ENCODE data around the gene AURKB. TPM values are rescaled to one million over a fixed set of nuclear protein-coding genes. Genes with fewer than 3 reads are reported as not detected.
A peak's percentile ranks its signal among the peaks of the same experiment; 100 is the strongest.
"Not testable (repeated sequence)": the region's sequence is repeated elsewhere in the genome, so short reads cannot be mapped to it uniquely, and the experiment has no call there.

The AURKB gene
- total RNA-seq, 2 experiments from 2014 or later = 170 to 174 TPM

GRCh38 chr17:8254881-8255280 lies 44.5 kb upstream of the AURKB start:
- no peaks in the 10 kb centered on the region for H3K27me3 Mint-ChIP-seq
- H3K27ac Mint-ChIP-seq = no peak overlapping the region
- ATAC-seq = no peak
- H3K4me1 Mint-ChIP-seq (ENCODE audit: low read depth) = peaks cover 10% of the 10 kb centered on the region
- peaks cover 42% of the 10 kb centered on the region for H3K36me3 Mint-ChIP-seq (ENCODE audit: low read depth)
- no peak for DNase-seq
- no peak overlapping the region for H3K4me3 Mint-ChIP-seq
- ChIA-PET CTCF (no interaction called here), POLR2A (interaction anchor here (1.4 kb wide), 1 partner anchor 10 kb away, joined by 3 read pairs; no protein-coding TSS in a partner anchor)
- H3K9me3 Mint-ChIP-seq = no peaks in the 10 kb centered on the region
- intact Hi-C loops (cut with micrococcal nuclease) = loop anchor here (5.0 kb wide), 1 partner anchor 32 kb away; the partner anchor contains the start of gene RANGRF
- TF ChIP-seq CTCF (IDR thresholded peaks at IDR 0.05) = no peak

- no peak for DNase-seq
- ChIA-PET POLR2A (interaction anchor here (0.5 to 1.4 kb wide), 2 partner anchors 9 to 43 kb away, joined by 3 read pairs; partner anchors contain the start of gene AURKB), CTCF (no interaction called here)
- peaks cover 47% of the 10 kb centered on the region for H3K36me3 Mint-ChIP-seq (ENCODE audit: low read depth)
- H3K9me3 Mint-ChIP-seq = no peaks in the 10 kb centered on the region
- no peak overlapping the region for H3K4me3 Mint-ChIP-seq
- H3K27me3 Mint-ChIP-seq = no peaks in the 10 kb centered on the region
- intact Hi-C loops (cut with micrococcal nuclease) = loop anchor here (5.0 kb wide), 1 partner anchor 34 kb away; the partner anchor contains the start of gene RANGRF
- no peak for ATAC-seq
- no peak overlapping the region for H3K27ac Mint-ChIP-seq
- TF ChIP-seq CTCF (IDR thresholded peaks at IDR 0.05) = no peak
- H3K4me1 Mint-ChIP-seq (ENCODE audit: low read depth) = peaks cover 11% of the 10 kb centered on the region
Measured at GRCh38 chr17:8253801-8254200, 43.4 kb upstream of the AURKB start.

GRCh38 chr17:8251411-8251810 lies 41.0 kb upstream of the AURKB start:
- H3K27me3 Mint-ChIP-seq, DNase-seq, ATAC-seq, H3K4me3 Mint-ChIP-seq, H3K9me3 Mint-ChIP-seq, H3K27ac Mint-ChIP-seq: not testable (repeated sequence)
- Mint-ChIP-seq H3K36me3 (ENCODE audit: low read depth) (peaks cover 42% of the 10 kb centered on the region), H3K4me1 (ENCODE audit: low read depth) (peaks cover 12% of the 10 kb centered on the region)
- ChIA-PET CTCF (interaction anchor here (1.5 to 2.2 kb wide), 2 partner anchors 49 to 178 kb away, joined by 6 to 8 read pairs; no protein-coding TSS in a partner anchor), POLR2A (interaction anchor here (0.8 to 1.3 kb wide), 4 partner anchors 18 to 32 kb away, joined by 3 to 5 read pairs (median 3); no protein-coding TSS in a partner anchor)
- intact Hi-C loops (cut with micrococcal nuclease) = loop anchor here (5.0 kb wide), 1 partner anchor 36 kb away; the partner anchor contains the start of gene RANGRF

- ChIA-PET POLR2A (interaction anchor here (0.7 to 9.6 kb wide), 26 partner anchors 9 to 175 kb away, joined by 3 to 232 read pairs (median 6); partner anchors contain the start of genes AURKB, BORCS6, HES7 and PER1), CTCF (interaction anchor here (0.8 to 4.2 kb wide), 12 partner anchors 20 to 170 kb away, joined by 3 to 30 read pairs (median 4); partner anchors contain the start of genes BORCS6, KRABD2 and SLC25A35)
- no peak for TF ChIP-seq CTCF (IDR thresholded peaks at IDR 0.05)
- intact Hi-C loops (cut with micrococcal nuclease) = loop anchor here (5.0 kb wide), 1 partner anchor 37 kb away; the partner anchor contains the start of gene RANGRF
- no peaks in the 10 kb centered on the region for H3K27me3 Mint-ChIP-seq
- ATAC-seq = no peak
- peak overlapping the region; percentile 99 for H3K4me3 Mint-ChIP-seq
- no peak for DNase-seq
- H3K4me1 Mint-ChIP-seq (ENCODE audit: low read depth) = peaks cover 23% of the 10 kb centered on the region
- H3K36me3 Mint-ChIP-seq (ENCODE audit: low read depth) = peaks cover 41% of the 10 kb centered on the region
- peak overlapping the region; percentile 100 for H3K27ac Mint-ChIP-seq
- no peaks in the 10 kb centered on the region for H3K9me3 Mint-ChIP-seq
Measured at GRCh38 chr17:8249621-8250500, 39.5 kb upstream of the AURKB start.

- Mint-ChIP-seq H3K27ac (peak within 1 kb of the TSS; percentile 100), H3K36me3 (ENCODE audit: low read depth) (peaks cover 43% of the 10 kb centered on the region), H3K4me1 (ENCODE audit: low read depth) (peaks cover 31% of the 10 kb centered on the region), H3K27me3 (no peaks in the 10 kb centered on the region), H3K9me3 (no peaks in the 10 kb centered on the region), H3K4me3 (peak within 1 kb of the TSS; percentile 99)
- ChIA-PET POLR2A (interaction anchor here (0.6 to 9.6 kb wide), 41 partner anchors 10 to 562 kb away, joined by 3 to 232 read pairs (median 5); partner anchors contain the start of genes AURKB, BORCS6, HES7 and PER1), CTCF (interaction anchor here (0.8 to 4.2 kb wide), 13 partner anchors 19 to 170 kb away, joined by 3 to 30 read pairs (median 5); partner anchors contain the start of genes BORCS6, KRABD2 and SLC25A35)
- intact Hi-C loops (cut with micrococcal nuclease) = no loop called here
- TF ChIP-seq CTCF (IDR thresholded peaks at IDR 0.05) = no peak
- ATAC-seq = peak; percentile 53
- DNase-seq = peak; percentile 98
Measured at GRCh38 chr17:8248751-8249607, 38.6 kb upstream of the AURKB start, which contains the start of gene PFAS. Gene PFAS, plus strand, starts transcription at chr17:8249289. Its CDS starts 4,649 bp downstream, at chr17:8253938.
